SIG-M5 treated with dmso at 0.1 percent for 504 hours (cell line): Measurements from ENCODE around the gene SPHKAP.
"Not testable (repeated sequence)": the region's sequence is repeated elsewhere in the genome, so short reads cannot be mapped to it uniquely, and the experiment has no call there.

Experiments used
- DNase-seq: peaks from one replicate; lab custom pipeline; 2025; ENCODE audit not compliant: unreplicated experiment; lab: John Stamatoyannopoulos, UW

Gene SPHKAP

GRCh38 chr2:228037915-228038314 lies 143.6 kb downstream of the SPHKAP start:
- no peak for DNase-seq

GRCh38 chr2:228023619-228024018 lies 157.9 kb downstream of the SPHKAP start:
- no peak for DNase-seq

- no peak for DNase-seq
Observed at GRCh38 chr2:228018311-228018710, 163.2 kb downstream of the SPHKAP start.

- DNase-seq: no peak
Observed at GRCh38 chr2:228017784-228018183, 163.7 kb downstream of the SPHKAP start.

- DNase-seq: no peak
Observed at GRCh38 chr2:228016402-228016801, 165.1 kb downstream of the SPHKAP start.

- no peak for DNase-seq
Observed at GRCh38 chr2:228015741-228016140, 165.7 kb downstream of the SPHKAP start.

GRCh38 chr2:227996366-227996765 lies 185.1 kb downstream of the SPHKAP start:
- DNase-seq: no peak

- no peak for DNase-seq
Observed at GRCh38 chr2:227990937-227991336, 190.6 kb downstream of the SPHKAP start.

GRCh38 chr2:227973241-227973640 lies 208.2 kb downstream of the SPHKAP start:
- DNase-seq: no peak

- no peak for DNase-seq
Observed at GRCh38 chr2:227971619-227972230, 209.8 kb downstream of the SPHKAP start.

- DNase-seq: no peak
Observed at GRCh38 chr2:227960317-227960716, 221.2 kb downstream of the SPHKAP start.

GRCh38 chr2:227942965-227943364 lies 238.5 kb downstream of the SPHKAP start:
- no peak for DNase-seq

- DNase-seq: no peak
Observed at GRCh38 chr2:227942021-227942420, 239.5 kb downstream of the SPHKAP start.

GRCh38 chr2:227939271-227940027 lies 242.0 kb downstream of the SPHKAP start:
- peak; percentile 20 for DNase-seq

GRCh38 chr2:227936249-227936648 lies 245.2 kb downstream of the SPHKAP start:
- DNase-seq: not testable (repeated sequence)

- no peak for DNase-seq
Observed at GRCh38 chr2:227933884-227934283, 247.6 kb downstream of the SPHKAP start.

- no peak for DNase-seq
Observed at GRCh38 chr2:227932403-227932802, 249.1 kb downstream of the SPHKAP start.

GRCh38 chr2:227932001-227932400 lies 249.5 kb downstream of the SPHKAP start:
- DNase-seq: no peak
